ENCODE measurements around the gene CNDP1.
"Not testable (repeated sequence)": the region's sequence is repeated elsewhere in the genome, so short reads cannot be mapped to it uniquely, and the experiment has no call there.

Gene CNDP1

DNA sequence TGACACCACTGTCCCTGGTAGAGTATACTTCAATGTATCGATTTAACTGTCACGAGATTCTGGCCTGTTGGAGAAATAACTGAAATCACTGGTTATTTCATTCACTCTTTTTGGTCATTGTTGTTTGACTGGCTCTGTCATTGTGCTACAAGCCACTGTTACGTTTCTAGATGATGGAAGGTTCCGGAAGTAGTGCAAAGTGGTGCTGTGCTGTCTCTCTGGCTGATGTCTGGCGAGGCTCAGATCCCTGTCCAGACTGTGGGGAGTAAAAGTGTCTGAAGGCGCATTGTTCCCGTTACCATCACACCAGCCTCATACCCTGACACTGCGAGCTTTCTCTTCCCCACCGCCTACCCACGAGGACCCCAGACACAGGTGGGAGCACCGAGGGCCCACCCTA lies 11.7 kb downstream of the CNDP1 start:
- DNase-seq (ENCODE audit: low spot score) = no peak

DNA sequence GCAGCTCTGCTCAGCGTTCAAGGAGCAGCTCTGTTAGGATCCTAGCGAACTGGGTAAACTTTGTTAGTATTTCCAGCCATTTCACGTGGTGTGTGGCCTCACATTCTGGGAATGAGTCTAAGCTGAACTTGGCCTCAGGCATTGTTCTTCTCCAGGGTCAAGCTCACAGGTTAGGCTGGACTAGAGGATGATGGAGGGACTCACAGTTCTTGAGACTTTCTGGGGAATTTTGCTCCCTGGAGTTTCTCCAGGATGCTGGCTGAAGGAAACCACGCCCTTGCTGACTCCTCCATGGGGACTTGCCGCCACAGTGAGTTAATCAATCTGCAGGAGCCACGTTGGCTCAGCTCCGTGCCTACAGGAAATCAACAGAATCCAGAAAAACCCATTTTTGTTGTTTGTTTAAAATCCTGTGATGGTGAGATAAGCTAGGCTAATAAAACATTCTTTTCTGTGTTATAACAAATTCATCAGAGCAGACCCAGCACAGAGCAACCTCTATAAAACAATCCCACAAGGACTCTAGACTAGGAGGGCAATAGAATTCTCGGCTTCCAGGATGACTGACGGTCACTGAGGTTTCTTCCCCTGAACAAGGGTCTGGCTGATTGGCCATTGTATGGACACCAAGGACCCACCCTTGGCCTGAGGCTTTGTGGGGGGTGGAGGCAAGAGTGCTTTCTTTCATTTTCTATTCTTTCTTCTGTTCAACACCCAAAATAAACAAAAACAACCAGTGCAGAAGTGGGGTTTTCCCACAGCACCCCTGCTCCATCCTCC lies 12.6 kb downstream of the CNDP1 start:
- DNase-seq (ENCODE audit: low spot score) = peak; percentile 60

DNA sequence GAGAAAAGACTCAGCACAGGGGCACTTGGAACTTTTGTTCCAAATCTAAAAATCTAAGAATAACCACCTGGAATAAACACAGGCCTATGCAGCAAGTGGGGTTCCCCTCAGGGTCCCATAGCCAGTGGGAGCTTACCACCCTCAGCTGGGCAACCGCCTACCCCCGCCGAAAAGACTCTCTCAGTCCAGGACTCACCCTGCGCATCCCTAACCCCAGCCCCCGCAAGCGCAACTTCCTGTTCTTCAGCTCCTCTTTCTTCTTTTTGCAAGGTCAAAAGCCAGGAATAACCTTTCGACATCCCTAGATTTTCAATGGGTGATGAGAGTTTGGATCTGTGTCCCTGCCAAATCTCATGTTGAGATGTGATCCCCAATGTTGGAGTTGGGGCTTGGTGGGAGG lies 13.6 kb downstream of the CNDP1 start:
- no peak for DNase-seq (ENCODE audit: low spot score)

DNA sequence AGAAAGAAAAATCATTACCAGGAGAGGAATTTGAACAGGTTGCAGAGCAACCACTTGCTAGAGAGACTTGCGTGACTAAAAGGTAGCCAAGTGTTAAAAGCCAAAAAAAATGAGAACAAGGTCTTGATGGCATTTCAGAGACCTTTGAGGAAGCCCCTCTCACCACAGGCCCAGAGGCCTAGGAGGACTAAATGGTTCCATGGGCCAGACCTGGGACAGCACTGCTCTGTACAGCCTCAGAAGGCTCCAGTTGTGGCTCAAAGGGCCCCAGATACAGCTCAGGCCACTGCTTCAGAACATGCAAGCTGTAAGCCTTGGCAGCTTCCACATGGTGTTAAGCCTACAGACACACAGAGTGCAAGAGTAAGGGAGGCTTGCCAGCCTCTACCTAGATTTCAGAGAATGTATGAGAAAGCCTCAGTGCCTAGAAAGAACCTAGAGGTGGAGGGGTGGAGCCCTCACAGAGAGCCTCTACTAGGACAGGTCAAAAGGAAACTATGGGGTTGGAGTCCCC lies 15.3 kb downstream of the CNDP1 start:
- no peak for DNase-seq (ENCODE audit: low spot score)

DNA sequence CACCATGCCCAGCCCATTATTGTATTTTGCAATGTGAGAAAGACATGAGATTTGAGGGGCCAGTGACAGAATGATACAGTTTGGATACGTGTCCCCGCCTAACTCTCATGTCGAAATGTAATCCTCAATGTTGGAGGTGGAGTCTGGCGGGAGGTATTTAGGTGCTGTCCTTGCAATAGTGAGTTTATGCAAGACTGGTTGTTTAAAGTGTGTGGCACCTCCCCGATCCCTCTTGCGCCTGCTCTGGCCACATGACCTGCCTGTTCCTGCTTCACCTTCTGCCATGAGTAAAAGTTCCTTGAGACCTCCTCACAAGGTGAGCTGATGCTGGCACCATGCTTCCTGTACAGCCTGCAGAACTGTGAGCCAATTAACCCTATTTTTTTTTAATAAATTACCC lies 16.6 kb downstream of the CNDP1 start:
- DNase-seq (ENCODE audit: low spot score) = no peak

DNA sequence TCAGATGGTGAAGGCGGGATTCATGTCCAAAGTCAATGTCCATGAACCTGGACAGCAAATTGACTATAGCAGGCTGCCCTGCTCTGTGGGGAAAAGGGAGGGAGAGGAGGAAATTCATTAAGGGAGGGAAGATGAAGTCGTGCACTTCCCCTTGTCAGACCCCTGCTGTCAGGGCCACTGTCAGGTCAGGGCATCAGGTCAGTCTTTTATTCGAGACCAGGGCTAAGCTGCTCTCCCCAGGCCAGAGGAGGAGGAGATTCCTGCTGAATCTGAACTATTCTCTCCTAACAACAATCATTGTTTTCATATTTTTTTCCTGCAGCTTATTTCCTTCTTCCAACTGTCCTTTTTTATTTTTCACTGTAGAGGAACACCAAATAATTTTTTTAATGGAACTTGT lies 17.2 kb downstream of the CNDP1 start:
- DNase-seq (ENCODE audit: low spot score) = no peak

DNA sequence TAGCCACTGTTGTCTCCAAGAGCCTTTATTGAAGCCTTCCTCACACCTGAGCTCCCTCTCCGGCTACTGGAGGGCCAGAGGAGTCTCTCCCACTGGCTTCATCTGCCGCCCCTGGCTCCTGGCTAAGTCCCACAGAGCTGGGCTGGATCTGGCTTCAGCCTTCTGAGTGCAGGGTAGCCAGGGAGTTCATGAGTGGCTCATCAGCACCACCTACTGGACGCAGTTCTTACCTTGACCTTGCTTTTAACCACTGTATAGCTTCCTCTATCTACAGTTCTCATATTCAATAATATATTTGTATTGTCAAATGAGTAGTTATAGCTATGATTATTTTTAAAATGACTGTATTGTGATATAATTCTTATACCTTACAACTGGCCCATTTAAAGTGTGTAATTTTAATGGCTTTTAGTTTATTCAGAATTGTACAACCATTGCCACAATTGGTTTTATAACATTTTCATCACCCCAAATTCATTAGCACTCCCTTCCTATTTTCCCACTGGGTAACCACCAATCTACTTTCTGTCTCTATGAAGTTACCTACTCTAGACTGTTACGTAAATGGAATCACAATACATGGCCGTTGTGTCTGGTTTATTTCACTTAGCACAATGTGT lies 17.7 kb downstream of the CNDP1 start:
- peak; percentile 80 for DNase-seq (ENCODE audit: low spot score)

DNA sequence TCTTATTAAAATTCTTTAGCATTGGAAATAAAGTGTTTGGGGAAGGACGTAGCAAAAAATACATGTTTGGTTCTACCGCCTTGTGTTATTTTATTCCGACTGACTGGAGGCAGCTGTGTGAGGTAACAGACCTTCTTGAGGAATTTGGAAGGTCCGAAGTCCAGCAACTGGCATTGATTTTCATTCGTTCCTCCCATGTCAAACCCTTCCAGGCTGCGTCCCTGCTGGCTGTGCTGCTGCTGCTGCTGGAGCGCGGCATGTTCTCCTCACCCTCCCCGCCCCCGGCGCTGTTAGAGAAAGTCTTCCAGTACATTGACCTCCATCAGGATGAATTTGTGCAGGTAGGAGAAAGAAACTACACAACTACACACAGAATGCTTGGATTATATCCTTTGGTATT lies 21.8 kb downstream of the CNDP1 start:
- no peak for DNase-seq (ENCODE audit: low spot score)

DNA sequence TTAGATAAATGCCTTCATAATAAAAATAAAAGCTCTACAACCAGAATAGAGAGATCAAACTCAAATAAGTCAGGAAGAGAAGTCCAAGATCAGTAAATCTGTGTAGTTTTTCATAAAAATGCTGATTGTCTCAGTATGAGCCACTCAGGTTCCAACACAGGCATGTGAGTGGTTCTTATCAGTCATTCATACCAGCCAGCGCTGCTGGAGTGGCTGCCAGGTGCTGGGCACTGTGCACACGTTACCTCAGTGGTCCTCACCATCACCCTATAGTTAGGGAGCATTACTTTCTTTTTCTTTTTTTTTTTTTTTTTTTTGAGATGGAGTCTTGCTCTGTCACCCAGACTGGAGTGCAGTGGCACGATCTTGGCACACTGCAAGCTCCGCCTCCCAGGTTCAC lies 23.8 kb downstream of the CNDP1 start:
- DNase-seq (ENCODE audit: low spot score) = no peak

DNA sequence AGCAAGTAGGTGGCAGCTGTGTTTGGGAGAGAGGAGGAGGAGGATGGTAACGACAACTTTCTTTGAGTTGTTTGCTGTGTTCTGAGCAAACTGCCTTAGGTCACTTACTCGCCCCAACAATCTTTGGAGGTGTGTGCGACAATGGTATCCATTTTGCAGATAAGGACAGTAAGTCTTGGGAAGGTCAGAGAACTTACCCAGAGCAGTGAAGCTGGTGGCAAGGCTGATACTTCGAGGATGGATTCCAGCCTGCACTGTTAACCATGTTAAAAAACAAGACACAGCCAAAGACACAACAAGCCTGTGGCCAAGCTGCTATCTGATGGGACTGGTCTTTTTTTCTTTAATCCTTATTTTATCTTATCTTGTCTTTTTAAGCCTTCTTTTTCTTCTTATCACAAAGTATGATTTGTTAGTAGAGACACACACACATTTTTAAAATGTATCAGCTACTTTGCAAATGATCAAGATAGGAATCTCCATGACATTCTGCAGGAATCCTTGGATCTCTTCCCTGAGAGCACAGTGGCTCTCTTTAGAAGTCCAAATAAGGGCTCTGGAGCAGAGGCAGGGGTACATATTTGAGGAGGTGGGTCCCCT lies 27.9 kb downstream of the CNDP1 start:
- no peak for DNase-seq (ENCODE audit: low spot score)

DNA sequence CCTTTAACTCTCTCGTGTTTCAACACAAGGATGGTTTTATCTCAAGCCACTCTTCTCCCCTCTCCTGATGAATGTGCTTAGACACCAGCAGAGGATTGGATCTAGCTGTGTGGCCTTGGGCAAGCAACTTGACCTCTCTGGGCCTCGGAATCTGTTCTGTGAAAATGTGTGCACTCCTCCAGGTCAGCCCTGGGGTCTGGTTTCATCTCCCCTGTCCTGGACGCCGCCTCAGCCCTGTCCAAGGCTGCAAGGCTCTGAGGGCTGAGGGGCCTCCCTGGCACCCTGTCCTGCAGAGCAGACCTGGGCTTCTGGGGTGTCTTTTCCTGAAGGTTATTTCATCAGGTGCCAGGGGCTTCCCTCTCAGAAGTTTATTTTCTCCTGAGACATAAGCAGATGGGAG lies 28.5 kb downstream of the CNDP1 start:
- no peak for DNase-seq (ENCODE audit: low spot score)

DNA sequence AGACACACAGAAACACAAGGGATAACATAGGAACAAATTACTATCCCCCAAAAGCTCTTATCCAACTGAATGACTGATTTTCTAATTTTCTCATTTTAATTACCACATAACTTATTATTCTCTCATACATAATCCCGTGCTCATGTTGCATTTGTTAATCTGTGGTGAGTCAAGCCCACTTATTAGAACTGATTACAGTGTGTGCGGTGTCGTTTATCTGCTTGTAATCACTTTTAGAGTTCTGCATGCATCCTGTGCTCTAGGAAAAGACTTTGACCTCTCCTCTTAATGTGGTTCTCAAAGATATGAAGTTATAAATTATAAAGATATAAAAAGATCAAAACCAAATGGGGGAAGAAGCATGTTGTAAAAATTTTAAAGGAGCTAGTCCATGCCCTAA lies 29.7 kb downstream of the CNDP1 start:
- no peak for DNase-seq (ENCODE audit: low spot score)

DNA sequence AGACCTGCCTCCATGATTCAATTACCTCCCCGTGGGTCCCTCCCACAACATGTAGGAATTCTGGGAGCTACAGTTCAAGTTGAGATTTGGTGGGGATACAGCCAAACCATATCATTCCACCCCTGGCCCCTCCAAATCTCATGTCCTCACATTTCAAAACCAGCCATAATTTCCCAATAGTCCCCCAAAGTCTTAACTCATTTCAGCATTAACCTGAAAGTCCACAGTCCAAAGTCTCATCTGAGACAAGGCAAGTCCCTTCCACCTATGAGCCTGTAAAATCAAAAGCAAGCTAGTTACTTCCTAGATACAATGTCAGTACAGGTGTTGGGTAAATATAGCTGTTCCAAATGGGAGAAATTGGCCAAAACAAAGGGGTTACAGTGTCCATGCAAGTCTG lies 30.9 kb downstream of the CNDP1 start:
- DNase-seq (ENCODE audit: low spot score) = not testable (repeated sequence)

DNA sequence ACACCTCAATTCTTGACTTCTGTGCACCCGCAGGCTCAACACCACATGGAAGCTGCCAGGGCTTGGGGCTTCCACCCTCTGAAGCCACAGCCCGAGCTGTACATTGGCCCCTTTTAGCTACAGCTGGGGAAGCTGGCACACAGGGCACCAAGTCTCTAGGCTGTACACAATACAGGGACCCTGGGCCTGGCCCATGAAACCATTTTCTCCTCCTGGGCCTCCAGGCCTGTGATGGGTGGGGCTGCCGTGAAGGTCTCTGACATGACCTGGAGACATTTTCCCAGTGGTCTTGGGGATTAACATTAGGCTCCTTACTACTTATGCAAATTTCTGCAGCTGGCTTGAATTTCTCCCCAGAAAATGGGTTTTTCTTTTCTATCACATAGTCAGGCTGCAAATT lies 31.7 kb downstream of the CNDP1 start:
- not testable (repeated sequence) for DNase-seq (ENCODE audit: low spot score)

DNA sequence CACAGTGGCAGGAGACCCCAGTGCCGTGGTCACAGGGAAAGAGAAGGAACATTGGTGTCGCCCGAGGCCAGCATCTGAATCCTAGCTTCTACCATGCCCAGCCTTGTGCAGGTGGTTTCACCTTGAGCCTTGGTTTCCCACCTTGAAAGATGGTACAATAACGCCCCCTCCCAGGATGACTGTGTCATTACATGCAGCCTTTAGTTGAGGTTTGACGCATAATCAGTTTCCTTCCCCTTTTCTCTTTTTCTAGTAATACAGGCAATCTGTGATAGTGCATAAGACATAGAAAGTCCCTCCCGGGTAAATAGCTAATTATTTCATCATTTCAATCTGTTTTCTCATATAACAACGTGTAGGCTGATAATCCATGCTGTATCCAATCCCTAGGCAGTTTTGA lies 33.5 kb downstream of the CNDP1 start:
- no peak for DNase-seq (ENCODE audit: low spot score)

DNA sequence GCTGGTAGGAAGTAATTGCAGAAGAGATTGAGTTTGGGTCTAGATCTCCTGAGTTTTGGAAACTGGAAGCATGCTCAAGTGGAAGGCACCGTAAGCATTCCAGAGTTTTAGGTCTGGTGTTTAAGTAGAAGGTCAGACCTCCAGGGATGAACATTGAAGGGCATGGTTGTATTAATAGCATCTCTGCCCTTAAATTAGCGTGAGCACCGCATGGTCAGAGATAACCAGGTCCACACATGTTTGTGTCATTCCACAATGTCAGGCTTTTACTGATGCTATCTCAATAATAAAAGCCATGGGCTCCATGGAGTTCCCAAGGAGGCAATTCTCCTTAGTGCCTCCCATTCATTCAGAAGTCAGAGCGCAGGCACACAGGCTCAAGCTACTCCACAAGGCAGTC lies 35.1 kb downstream of the CNDP1 start:
- no peak for DNase-seq (ENCODE audit: low spot score)

DNA sequence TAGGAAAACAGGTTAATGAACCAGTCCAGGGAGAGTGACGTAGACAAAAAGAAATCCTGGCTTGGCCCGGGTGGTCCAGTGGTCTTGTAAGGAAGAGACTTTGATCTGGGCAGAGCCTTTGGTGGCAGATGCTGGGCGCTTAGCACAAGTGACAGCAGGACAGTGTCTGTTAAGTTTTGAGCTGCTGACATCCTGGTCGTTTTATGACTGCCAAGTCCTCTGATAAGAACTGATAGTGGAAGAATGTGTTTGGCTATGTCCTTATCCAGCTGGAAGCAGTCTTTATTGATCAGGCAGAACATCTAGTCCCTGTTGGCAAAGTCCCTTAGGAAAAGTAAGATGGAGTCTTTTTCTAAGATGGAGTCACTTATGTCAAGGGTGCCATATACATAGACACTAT lies 36.0 kb downstream of the CNDP1 start:
- no peak for DNase-seq (ENCODE audit: low spot score)

DNA sequence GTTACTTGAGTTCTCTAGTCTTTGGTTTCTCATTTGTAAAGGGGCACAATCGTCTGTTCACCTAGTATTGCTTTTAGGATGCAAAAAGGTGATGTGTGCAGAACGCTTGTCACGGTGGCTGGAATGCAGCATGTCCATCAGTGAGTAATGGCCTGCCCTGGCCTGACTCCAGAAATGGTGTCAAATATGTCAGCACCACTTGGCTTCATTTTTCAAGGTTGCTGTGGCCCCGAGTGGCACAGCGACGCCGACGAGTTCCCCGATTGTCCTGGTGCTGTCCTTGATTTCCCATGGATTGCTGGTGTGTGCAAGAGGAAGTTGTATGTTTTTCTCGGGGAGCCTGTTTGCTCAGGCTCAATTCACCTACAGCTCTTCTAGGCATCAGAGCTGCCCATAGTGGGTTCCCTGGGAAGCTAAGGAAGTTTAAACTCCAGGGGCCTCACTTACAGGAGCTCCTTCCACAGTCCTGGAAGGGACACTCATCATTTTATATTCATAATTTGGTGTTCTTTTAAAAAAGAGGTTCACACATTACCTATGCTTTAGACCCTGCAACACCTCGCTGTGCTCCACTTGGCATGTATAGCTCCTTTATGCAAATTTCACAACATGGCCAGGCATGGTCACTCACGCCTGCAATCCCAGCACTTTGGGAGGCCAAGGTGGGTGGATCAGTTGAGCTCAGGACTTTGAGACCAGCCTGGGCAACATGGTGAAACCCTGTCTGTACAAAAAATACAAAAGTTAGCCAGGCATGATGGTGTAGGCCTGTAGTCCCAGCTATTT lies 37.8 kb downstream of the CNDP1 start:
- peak; percentile 23 for DNase-seq (ENCODE audit: low spot score)

DNA sequence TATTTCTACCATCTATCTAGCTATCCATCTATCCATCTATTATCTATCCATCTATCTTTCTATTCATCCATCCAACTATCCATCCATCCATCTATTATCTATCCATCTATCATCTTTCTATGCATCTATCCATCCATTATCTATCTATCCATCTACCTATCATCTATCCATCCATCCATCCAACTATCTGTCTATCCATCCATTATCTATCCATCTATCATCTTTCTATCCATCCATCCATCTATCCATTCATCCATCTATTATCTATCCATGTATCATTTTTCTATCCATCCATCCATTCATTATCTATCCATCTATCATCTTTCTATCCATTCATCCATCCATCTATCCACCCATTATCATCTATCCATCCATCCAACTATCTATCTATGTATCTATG lies 38.8 kb downstream of the CNDP1 start:
- no peak for DNase-seq (ENCODE audit: low spot score)

DNA sequence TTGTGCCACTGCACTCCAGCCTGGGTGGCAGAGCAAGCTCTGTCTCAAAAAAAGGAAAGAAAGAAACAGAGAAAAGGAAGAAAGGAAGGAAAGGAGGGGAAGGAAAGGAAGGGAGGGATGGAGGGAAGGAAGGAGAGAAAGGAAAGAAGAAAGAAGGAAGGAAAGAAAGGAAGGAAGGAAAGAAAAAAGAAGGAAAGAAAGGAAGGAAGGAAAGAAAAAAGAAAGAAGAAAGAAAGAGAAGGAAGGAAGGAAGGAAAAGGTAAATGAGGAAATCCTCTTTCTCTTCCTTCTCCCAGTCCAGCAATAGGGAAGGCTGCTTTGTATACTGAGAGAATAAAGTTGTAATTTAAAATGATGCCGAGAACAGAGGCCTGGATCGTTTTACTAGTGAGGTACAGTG lies 40.6 kb downstream of the CNDP1 start:
- DNase-seq (ENCODE audit: low spot score) = no peak

DNA sequence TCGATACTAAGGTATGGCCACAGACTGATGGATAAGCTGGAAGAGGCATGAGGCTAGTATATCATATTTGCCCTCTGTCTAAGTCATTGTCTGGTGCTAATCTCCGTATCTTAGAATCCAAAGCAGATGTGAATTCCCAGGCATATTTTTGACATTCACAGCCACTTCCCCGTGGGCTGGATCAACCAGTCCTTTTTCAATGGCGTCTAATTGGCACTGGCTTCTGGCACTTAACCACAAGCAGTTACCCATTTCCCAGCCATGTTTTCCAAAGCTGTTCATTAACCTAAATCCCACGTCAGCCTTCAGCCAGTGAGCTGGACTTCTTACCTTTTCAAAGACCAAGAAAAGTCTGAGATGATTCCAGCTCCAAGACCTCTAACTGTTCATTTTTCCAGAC lies 42.7 kb downstream of the CNDP1 start:
- peak; percentile 78 for DNase-seq (ENCODE audit: low spot score)

DNA sequence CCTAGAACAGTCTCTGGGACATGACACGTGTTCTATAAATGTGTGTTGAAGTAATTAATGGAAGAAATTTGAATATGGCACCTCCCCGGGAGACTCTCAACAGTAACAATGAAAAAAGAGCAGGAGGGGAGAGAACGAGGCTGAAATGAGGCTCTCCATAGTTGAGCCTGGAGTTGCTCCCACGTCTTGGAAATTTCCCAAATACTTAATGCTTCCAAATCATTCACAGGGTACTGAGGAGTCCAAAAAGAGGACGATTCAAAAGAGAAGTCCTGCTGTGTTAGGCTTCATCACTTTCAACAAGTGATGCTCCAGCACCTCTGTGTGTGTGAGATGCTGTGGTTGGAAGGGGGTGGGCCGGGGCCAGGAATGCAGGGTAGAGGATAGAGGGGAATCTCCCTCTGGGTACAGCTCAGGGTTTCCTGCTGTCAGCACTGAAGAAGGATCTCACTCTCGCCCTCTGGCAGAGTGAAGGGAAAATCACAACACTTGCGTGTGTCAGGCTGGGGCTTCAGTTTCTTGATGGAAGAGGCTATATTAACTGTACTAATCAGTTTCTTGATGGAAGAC lies 45.3 kb downstream of the CNDP1 start:
- DNase-seq (ENCODE audit: low spot score) = peak; percentile 49

All from kidney tubule cell (primary cell).